Measurements from ENCODE around the gene CCDC148. TPM values are rescaled to one million over a fixed set of nuclear protein-coding genes. Genes with fewer than 3 reads are reported as not detected.

Gene CCDC148
- total RNA-seq, 1 experiment from 2014 or later = 1.4 TPM

DNA sequence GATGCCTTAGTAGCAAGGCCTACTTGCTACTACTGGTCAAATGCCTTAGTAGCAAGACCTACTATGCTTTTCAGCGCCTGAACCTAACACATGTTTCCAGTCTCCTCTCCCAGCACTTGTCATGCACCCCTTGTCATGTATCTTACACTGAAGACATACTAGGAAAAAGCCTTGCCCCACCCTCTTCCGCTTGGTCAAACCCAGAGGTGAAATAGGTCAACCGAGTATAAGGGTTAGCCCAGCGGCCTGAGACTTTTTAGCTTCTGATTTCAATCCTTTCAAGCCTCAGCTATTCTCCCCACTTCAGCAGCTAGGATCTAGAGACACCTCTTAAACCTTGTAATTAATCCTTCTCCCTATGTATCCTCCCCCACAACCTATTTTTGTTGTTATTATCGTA, 281.6 kb downstream of the CCDC148 start:
- no peak for DNase-seq (ENCODE audit: low spot score)

DNA sequence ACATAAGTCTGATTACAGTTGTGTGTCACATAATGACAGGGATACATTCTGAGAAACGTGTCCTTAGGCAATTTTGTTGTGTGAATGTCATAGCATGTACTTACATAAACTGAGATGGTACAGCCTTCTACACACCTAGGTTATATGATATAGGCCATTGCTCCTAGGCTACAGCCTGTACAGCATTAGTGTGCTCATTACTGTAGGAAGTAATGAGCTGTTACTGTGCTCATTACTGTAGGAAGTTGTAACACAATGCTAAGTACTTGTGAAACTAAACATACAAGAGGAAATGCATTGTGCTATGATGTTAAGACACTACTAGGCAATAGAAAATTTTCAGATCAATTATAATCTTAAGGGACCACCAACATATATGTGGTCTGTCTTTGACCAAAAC, 282.1 kb downstream of the CCDC148 start:
- no peak for DNase-seq (ENCODE audit: low spot score)

- DNase-seq (ENCODE audit: low spot score) = no peak
Observed at GRCh38 chr2:158172719-158173118, 283.8 kb downstream of the CCDC148 start.

DNA sequence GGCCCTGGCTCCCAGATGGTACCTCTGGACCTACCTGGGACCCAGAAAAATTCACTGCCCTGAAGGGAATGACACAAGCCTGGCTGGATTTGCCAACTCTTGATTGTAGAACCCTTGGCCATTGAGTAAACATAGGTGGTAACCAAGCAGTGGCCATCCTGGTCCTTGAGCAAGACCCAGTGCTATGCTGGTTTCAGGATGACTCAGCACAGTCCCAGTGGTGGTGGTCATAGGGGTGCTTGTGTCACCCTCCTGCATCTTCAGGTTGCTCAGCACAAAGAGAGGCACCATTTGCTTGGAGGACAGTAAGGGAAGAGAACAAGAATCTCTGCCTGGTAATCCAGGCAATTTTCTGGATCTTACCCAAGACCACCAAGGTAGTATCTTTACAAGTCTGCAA, 302.0 kb downstream of the CCDC148 start:
- DNase-seq (ENCODE audit: low spot score) = no peak

DNA sequence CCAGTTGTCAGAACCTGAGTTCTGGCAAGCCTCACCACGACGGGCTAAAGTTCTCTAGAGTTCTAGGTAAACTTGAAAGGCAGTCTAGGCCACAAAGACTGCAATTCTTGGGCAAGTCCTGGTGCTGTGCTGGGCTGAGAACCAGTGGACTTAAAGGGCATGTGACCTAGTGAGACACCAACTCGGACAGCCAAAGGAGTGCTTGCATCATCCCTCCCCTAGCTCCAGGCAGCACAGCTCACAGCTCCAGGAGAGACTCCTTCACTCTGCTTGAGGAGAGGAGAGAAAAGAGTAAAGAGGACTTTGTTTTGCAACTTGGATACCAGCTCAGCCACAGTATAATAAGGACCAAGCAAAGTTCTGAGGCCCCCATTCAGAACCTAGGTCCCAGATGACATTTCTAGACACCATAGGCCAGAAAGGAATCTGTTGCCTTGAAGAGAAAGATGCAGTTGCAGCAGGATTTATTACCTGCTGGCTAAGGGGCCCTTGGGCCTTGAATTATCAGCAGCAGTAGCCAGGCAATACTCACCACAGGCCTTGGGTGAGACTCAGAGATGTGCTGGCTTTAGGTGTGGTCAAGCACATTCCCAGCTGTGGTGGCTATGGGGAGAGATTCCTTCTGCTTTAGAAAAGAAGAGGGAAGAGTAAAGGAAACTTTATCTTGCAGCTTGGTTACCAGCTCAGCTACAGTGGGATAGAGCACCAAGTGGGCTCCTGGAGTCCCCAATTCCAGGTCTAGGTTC, 303.1 kb downstream of the CCDC148 start:
- DNase-seq (ENCODE audit: low spot score) = no peak

- no peak for DNase-seq (ENCODE audit: low spot score)
Observed at GRCh38 chr2:158144914-158145625, 311.5 kb downstream of the CCDC148 start.

GRCh38 chr2:158143703-158144360, 312.7 kb downstream of the CCDC148 start:
- no peak for DNase-seq (ENCODE audit: low spot score)

DNA sequence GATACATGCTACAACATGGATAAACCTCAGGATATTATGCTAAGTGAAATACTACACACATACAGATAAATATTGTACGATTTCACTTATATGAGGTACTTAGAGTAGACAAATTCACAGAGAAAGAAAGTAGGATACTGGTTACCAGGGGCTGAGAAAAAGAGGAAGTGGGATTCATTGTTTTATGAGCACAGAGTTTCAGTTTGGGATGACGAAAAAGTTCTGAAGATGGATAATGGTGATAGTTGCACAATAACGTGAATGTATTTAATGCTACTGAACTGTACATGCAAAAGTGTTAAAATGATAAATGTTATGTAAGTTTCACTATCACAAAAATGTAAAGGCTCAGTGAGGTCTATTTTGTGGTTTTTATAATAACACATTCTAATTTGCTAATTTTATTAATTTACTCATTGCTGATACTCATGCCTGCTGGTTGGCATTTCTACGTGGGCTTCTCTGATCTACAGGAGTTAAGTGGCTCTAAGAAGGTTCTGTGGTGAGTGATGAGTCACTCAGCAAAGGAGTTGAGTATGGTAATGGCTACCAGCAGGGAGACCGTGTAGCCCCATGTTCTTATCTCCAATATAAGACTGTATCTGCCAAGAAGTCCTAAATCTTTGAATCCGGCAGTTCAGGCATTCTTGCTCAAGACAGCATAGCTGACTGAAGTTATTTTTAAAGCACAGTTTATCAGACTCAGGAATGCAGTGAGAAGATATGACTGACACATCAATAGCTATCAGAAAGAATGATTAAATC, 313.8 kb downstream of the CCDC148 start:
- no peak for DNase-seq (ENCODE audit: low spot score)

DNA sequence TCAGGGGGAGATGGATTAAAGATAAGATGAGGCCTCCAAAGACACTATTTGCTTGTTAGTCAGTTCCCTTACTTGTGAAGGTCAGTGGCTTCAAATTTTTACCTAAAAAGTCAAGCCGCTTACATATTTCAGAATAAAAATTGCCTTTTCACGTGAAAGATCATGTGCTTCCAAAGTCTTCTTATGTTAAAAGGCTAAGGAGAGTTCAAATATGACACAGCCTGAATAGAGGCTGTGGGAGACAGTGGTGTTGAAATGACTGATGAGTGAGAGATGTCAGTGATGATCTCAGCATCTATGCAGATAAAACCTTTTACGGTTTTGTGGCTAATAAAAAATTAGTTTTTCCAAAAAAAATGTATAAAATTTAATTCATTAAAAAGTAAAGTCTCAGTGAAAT, 314.4 kb downstream of the CCDC148 start:
- DNase-seq (ENCODE audit: low spot score) = no peak

GRCh38 chr2:158140201-158140600, 316.4 kb downstream of the CCDC148 start:
- DNase-seq (ENCODE audit: low spot score) = no peak

DNA sequence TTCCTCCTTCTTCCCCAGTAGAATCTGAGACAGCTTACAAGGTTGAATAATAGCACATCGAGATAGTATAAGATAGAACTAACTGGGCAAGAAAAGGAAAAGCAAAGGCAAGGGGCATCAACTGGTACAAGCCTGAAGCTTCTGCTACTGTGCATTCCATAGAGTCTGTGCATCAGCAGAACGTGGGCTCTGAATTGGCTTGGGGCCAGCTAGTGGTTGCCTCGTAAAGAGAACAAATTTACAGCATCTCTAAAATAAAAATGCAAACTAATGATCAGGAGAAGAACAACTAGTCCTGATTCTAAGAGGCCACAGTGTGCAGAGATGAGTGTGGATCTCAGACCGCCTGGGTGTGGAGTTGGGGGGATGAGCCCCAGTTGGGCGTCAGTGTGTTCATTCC, 318.3 kb downstream of the CCDC148 start:
- peak; percentile 54 for DNase-seq (ENCODE audit: low spot score)

DNA sequence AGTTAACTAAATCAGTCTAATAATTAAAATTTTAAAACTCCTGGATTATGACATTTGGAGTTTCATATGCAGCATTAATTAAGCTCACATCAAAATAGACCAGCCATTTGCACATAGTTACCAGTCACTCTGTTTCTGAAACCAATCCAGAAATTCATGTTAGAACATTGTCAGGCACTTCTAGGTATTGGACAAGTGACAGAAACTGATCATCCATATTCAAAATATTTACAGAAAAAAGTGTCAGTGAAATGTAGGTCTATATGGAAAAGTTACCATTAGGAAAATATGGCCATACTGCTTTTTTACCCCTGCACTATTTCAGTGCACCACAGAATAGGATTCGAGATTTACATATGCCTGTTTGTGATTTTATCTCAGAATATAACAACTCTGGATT, 321.5 kb downstream of the CCDC148 start:
- DNase-seq (ENCODE audit: low spot score) = no peak

DNA sequence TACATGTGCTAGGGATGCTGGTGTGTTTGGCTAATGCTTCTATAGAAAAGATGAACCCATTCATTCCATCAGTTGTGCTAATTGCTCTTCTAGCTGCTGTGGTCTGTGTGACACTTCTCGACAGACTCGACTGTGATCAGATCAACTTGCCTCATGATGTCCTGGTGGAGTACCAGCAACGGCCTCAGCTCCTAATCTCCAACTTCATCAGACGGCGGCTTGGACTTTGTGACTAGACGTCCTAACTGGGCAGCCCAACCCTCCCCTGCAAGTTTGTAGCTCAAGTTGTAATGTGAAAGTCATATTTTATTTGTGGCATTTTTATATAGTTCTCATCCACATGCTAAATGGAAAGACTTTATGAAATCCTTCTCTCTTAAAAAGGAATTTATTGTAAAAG, 321.9 kb downstream of the CCDC148 start:
- peak; percentile 71 for DNase-seq (ENCODE audit: low spot score)

DNA sequence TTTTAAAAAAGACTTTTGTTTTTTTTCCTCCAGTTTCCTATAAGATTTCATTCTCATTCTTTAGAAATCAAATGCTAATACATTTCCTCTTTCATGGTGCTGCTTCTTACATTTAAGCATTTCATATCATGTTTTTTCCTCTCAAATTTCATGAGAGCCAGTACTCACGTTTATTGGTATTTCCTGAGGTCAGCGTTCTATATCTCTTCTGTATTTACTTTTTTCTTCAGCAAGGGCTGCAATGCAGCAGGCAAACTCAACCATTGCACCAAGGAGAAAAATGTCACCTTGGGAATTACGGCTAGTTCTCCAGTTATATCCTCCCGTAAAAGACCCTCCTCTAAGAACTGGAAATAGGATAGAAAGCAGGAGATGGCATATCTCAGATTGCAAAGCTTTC, 322.5 kb downstream of the CCDC148 start:
- DNase-seq (ENCODE audit: low spot score) = no peak

GRCh38 chr2:158131919-158132566, 324.5 kb downstream of the CCDC148 start:
- peak; percentile 69 for DNase-seq (ENCODE audit: low spot score)

DNA sequence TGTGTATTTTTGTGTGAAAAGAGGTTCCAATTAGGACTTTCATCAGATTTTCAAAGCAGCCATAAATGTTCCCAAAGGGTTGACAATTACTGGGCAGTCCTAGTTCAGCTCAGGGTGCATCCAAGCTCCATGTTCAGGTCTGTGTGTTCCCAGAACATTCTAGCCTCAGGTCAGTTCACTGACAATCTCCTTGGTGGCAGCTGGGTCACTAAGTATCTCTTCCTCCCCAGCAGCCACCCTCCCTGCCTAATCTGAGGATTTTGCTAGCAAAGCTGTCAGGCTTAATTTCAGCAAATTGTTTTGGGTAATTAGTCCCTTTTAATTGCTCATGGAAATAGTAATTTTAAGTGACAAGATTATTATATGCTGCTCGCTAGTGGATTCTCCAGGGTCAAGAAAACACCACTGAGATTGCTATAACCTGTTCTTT, 325.1 kb downstream of the CCDC148 start:
- DNase-seq (ENCODE audit: low spot score) = peak; percentile 56

DNA sequence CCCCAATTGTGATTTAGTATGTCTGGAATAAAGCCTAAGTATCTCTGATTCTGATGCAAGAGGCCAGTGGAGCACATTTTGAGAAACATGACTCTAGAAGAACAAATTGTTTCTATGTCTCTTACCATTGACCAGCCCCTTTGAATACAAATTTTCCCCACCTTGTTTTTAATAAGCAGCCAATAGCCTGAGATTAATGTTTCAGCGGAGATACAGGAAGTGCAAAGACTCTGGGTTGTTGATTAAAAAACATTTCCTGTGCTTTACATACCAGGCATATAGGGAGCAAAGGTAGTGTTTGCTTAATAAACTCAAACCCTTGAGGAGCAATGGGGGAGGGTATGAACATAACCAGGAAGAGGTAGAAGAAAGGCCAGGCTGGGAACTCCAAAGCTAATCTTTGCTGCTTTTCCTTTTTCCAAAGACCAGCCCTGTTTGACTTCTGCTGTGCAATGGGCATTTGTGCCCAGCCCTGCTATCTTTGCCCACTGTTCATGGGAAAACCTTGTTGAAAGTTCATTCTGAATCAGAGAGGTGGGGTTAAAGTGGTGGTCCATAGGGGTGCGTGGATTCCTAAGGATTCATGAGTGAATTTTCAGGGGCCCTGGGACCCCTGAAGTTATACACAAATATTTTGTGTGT, 325.6 kb downstream of the CCDC148 start:
- DNase-seq (ENCODE audit: low spot score) = peak; percentile 91

DNA sequence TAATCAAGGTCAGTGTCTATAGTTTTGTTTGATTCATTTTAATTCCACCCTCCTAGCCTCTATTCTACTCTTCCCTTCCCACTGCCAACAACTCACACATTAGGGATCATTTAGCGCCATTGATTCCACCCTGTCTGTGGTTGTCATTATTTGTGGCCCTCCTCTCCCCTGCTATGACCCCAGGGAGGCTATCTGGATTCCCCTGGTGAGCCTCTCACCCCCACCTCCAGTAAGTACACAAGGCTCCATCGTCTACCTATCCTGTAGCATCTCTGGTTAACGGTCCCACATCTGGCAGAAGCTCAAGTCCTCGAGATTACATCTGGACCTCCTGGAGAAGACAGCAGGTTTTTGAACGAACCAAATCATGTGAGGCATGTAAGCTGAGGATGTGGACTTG, 327.5 kb downstream of the CCDC148 start:
- no peak for DNase-seq (ENCODE audit: low spot score)

GRCh38 chr2:158128168-158128973, 328.2 kb downstream of the CCDC148 start:
- DNase-seq (ENCODE audit: low spot score) = peak; percentile 89

GRCh38 chr2:158127380-158127804, 329.2 kb downstream of the CCDC148 start:
- DNase-seq (ENCODE audit: low spot score) = no peak

All from HT-29 (cell line).